HG02938 (cell line): ENCODE data around the gene ENGASE.

ENCODE experiments used
- ATAC-seq: cut with Tn5 transposase; IDR thresholded peaks from one replicate; pipeline ENCODE4 v1.9.1; 2021; ENCODE audit warnings: mild to moderate bottlenecking, moderate library complexity; ENCODE audit not compliant: unreplicated experiment

Gene ENGASE

GRCh38 chr17:79091226-79091670 is 16.6 kb downstream of the ENGASE start:
- no peak for ATAC-seq

DNA sequence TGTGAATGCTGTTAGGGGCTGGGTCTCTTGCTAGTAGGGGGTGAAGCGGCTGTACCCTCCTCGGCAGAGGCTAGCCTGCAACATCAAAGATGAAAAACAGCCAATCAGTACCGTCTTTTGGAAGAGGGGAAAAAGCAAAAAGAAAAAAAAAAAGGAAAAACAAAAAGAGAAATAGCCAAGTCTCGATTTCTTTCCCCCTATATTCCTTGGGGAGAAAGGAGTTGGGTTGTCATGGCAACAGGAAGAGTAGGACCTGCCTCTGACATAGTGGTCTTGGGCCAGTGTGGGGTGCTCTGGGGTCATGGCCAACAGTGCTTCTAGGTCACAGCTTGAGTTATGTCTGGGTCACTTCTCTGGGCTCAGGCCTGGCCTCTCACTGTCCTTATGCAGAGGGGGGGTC is 17.9 kb downstream of the ENGASE start:
- ATAC-seq: no peak

GRCh38 chr17:79093270-79093669 is 18.6 kb downstream of the ENGASE start:
- no peak for ATAC-seq

DNA sequence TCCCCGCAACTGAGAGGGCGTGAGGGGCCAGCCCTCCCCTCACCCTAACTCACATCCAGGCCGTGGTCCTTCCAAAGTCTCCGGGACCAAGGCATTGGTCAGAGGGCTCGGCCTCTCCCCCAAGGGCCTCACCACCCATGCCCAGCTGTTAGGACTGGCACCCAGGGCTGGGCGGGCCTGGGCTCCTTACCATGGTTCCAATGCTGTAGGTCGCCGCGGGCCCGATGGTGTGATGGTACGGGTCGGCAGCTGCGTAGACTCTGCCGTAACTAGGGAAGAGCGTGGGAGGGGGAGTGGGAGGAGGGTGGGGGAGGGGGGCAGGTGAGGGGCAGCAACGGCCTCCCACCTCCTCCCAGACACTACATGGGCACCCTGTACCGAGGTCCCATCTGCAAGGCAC is 19.6 kb downstream of the ENGASE start:
- ATAC-seq: no peak

DNA sequence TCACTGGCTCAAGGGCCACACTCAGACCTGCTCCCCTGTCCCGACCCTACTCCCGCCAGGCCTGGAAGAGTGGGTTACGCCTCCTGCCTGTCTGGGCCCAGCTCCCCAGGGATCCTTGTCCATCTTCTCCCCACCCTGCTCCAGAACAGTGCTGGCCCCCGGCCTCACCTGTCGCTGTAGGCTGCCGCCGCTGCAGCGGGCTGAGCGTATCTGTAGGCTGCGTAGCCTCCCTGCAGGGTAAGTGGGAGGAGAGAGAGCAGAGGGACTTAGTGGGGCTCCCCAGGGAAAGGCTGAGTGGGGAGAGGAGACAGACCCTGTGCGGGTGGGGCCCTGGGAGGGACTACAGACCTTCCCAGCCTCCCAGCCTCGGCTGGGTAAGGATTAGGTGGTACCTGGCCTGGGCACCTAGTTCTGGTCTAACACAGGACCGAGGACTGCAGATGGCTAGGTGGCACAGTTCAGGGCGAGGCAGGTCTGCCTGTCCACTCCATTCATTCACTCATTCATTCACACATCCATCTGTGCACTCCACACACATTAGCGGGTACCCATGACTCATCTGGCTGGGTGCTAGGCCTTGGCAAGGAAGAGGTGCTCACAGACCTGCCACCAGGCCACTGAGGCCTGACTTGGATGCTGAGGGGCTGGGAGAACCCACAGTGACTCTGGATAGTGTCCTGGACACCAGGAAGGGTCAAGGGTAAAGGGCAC is 20.9 kb downstream of the ENGASE start:
- ATAC-seq: no peak

GRCh38 chr17:79096477-79096876 is 21.9 kb downstream of the ENGASE start:
- no peak for ATAC-seq

DNA sequence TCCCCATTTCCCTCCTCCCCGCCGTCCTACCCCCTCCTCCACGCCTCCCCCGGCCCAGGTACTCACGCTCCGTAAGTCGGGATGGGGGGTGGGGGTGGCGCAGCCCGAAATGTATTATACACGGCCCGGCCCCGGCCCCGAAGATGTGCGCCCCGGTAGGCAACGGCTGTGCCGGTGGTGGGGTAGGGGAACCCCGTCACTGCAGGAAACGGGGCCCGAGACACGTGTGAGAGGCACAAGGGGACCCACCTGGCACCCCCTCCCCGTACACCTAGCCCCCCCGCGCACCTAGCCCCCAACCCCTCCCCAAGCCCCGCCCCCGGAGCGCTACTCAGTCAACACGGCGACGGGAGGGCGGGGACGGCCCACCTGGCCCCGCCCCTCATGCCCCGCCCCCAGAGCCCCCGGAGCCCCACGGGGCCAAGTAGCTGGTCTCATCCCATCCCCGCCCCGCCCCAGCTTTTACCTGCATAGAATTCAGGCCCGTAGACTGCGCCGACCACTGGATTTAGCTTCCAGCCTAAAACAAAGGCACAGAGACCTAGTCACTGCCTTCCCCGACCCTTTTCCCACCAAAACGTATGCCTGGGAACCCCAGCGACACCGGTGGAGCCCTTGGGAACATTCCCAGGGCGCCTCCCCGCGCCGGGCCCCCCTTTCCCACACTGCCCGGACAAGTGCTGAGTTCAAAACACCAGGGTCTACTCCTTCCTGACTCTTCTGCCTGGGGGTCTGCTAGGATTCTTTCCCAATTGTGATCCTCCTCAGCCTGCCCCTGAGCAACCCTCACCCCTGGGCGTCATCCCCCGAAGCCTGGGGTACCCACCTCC is 22.8 kb downstream of the ENGASE start:
- ATAC-seq: no peak

- ATAC-seq: no peak
Observed at GRCh38 chr17:79098282-79098867, 23.8 kb downstream of the ENGASE start.

- ATAC-seq: no peak
Observed at GRCh38 chr17:79100405-79100804, 25.8 kb downstream of the ENGASE start.

DNA sequence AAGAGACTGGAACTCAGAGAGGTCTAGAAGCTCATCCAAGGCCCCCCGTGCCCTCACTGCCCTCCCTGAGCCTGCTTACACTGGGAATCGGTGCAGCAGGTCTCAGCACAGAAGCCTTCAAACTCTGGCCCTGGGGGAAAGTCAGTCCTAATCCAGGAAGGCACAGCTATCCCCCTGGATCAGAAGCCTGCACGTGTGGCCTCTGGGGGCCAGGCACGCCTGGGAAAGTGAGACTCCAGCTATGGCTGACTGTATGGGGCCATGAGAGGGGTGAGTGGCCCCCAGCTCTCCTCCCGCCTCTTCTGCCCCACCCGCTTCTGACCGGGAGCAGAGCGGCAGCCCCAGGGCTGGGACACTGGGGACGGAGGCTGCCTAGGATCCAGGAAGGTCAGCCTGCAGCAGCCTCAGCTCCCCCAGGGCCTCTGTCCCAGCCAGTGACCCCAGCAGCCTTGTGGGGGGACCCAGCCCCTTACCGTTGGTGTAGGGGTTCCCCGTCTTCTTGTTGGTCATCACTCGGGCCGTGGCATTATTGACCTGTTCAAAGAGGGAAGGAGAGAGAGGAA is 26.6 kb downstream of the ENGASE start:
- no peak for ATAC-seq

DNA sequence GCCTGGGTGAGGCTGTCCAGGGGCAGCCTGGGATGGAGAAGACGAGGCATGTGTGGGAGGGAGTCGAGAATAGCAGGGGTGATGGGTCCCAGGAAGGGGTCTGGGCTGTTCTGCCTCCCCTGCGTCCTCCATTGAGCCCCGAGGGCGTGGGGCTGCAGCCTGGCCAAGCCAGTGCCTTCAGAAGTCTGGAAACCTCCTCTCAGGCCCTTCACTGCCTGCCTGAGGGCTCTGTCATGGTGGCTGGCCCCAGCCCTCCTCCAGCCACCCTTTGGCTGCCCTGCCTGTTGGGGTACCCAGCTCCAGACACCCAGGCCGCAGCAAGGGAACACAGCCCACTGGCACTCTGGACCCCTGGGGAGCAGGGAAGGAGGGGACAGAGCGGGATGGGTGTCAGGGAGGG is 27.6 kb downstream of the ENGASE start:
- ATAC-seq: no peak

GRCh38 chr17:79104898-79105600 is 30.4 kb downstream of the ENGASE start:
- ATAC-seq: no peak

- no peak for ATAC-seq
Observed at GRCh38 chr17:79105937-79106336, 31.3 kb downstream of the ENGASE start.

DNA sequence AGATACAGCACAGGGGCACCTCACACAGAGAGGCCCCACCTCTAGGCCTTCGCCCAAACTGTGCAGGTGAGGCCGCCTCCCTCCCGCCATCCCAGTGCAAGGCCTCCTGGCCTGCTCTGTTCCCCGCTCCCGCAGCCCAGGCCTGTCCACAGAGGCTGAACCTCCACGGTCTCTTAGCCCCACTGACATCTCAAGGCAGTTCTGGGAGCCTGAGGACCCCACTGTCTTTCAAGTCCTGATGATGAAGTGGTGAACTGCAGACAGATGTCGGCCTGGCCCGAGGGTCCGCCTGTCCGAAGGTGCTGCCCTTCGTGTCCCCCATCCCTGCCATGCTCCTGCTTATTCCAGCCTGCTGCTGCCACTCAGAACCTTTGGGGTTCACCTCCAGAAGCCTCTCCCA is 32.3 kb downstream of the ENGASE start:
- no peak for ATAC-seq

- ATAC-seq: no peak
Observed at GRCh38 chr17:79107499-79108231, 33.0 kb downstream of the ENGASE start.

- ATAC-seq: no peak
Observed at GRCh38 chr17:79108232-79108850, 33.7 kb downstream of the ENGASE start.

- no peak for ATAC-seq
Observed at GRCh38 chr17:79108870-79109269, 34.2 kb downstream of the ENGASE start.

DNA sequence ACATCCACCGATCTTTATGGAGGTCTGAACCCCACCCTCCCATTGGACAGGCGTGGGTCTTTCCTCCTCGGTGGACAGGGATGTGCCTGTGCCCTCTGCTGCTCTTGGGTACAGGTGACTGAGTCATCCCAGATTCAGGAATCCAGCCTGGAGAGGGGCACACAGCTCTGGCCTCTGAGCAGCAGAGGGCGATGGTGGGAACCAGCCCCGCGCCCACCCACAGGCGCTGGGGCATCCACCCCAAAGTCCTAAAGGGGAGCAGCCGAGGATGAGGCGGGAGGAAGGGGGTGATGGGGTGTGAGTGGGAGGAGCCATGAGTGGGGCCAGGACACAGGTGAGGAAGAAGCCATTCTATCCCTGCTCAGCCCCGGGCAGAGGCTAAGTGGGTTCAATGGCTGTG is 35.0 kb downstream of the ENGASE start:
- ATAC-seq: no peak

DNA sequence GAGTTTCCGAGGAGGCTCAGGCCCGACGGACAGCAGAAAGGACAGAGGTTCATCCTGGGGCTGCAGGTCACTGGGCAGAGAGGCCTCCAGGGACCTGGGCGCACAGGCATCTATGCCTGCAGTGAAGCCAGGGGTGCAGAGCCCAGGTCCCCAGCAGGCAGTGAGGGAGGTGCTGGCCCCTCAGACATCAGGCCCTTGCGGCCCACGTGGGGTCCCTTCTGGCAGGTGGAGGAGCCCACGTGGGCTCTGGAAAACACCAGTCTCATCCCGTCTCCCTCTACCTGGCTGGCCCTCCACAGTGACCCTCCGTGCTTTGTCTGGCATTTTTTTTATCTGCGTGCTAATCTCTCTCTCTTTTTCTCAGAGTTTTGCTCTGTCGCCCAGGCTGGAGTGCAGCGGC is 36.5 kb downstream of the ENGASE start:
- no peak for ATAC-seq

- no peak for ATAC-seq
Observed at GRCh38 chr17:79112471-79112870, 37.8 kb downstream of the ENGASE start.
